Measurements from ENCODE around the gene KLHDC4.

KLHDC4 gene

DNA sequence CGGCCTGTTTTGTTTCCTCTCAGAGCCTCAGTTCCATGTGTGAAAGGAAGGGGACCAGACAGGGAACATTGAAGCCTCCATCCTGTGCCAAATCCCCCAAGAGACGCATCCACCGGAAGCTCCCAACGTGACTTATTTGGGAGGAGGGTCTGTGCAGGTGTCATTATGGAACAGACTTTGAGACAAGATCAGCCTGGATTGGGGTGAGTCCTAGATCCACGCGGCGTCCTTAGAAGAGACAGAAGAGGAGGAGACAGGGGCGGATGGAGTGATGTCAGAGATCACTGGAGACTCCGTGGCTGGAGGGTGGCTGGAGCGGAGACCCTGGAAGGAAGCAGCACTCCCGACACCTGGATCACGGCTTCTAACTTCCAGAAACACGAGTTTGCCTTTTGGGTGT is 80.0 kb downstream of the KLHDC4 start:
- Histone ChIP-seq H3K9me3 (no peaks in the 10 kb centered on the region), H3K36me3 (no peaks in the 10 kb centered on the region), H3K4me1 (no peaks in the 10 kb centered on the region), H3K27me3 (peaks cover 0 to 84% of the 10 kb centered on the region in 2 donors), H3K4me3 (no peak overlapping the region), H3K27ac (no peak overlapping the region)
- no peak for DNase-seq
- intact Hi-C loops (cut with DNase I; ENCODE audit: low total_unique reads): no loop called here
- TF ChIP-seq, protein P1, sequence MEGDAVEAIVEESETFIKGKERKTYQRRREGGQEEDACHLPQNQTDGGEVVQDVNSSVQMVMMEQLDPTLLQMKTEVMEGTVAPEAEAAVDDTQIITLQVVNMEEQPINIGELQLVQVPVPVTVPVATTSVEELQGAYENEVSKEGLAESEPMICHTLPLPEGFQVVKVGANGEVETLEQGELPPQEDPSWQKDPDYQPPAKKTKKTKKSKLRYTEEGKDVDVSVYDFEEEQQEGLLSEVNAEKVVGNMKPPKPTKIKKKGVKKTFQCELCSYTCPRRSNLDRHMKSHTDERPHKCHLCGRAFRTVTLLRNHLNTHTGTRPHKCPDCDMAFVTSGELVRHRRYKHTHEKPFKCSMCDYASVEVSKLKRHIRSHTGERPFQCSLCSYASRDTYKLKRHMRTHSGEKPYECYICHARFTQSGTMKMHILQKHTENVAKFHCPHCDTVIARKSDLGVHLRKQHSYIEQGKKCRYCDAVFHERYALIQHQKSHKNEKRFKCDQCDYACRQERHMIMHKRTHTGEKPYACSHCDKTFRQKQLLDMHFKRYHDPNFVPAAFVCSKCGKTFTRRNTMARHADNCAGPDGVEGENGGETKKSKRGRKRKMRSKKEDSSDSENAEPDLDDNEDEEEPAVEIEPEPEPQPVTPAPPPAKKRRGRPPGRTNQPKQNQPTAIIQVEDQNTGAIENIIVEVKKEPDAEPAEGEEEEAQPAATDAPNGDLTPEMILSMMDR (IDR thresholded peaks at IDR 0.05): no peak

DNA sequence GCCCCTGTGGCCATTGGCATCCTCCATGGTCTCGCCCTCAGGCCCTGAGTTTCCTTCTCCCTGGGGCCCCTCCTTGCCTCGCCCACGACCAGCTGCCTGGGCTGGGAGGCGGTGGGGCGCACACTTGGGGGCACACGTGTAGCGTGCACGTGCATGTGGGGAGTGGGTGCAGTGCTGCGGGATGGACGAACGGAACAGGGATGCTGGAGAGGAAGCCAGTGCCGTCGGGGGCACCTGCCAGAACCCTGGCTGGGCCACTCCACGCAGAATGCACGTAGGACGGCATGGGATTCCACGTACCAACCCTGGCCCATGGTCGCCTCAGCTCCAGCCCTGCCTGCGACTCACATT is 80.4 kb downstream of the KLHDC4 start:
- Histone ChIP-seq H3K27me3 (peaks cover 0 to 84% of the 10 kb centered on the region in 2 donors), H3K9me3 (no peaks in the 10 kb centered on the region), H3K4me1 (no peaks in the 10 kb centered on the region), H3K36me3 (no peaks in the 10 kb centered on the region), H3K27ac (no peak overlapping the region), H3K4me3 (no peak overlapping the region)
- TF ChIP-seq, protein P1 (IDR thresholded peaks at IDR 0.05): no peak
- no peak for DNase-seq
- intact Hi-C loops (cut with DNase I; ENCODE audit: low total_unique reads): no loop called here

DNA sequence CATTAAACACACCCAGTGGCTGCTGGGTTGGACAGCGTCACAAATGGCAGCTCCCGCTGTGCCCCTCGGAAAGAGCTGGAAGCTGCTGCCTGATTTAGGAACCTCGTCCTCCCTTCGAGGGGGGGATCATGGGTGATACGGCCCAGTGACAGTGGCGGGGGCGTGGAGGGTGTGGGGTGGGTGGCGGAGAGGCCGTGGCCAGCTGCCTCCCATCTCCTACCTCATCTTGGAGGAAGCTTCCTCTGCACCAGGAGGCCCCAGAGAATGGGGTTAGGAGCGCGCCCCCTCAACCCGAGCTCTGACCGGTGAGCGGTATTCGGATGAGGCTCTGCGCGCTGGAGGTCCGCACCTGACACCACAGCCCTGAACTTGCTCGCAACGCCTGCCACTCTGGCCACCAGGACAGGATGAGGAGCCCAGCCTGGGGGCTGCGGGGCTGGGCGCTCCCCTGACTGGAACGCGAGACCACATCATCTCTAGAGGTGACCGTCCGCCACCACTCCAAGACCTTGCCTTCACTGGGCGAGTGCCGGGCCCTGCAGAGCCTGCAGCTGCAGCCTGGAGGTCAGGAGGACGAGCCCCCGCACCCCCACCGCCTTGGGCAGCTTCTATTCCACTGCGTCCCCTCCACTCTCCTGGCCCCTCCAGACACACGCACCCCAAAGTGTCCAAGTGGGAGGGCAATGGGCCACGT is 80.9 kb downstream of the KLHDC4 start:
- H3K27ac ChIP-seq: no peak overlapping the region
- no peaks in the 10 kb centered on the region for H3K36me3 ChIP-seq
- H3K4me1 ChIP-seq: no peaks in the 10 kb centered on the region
- TF ChIP-seq, protein P1 (IDR thresholded peaks at IDR 0.05): no peak
- no peak overlapping the region for H3K4me3 ChIP-seq
- peaks cover 0 to 84% of the 10 kb centered on the region in 2 donors for H3K27me3 ChIP-seq
- intact Hi-C loops (cut with DNase I; ENCODE audit: low total_unique reads): no loop called here
- no peaks in the 10 kb centered on the region for H3K9me3 ChIP-seq
- no peak for DNase-seq

DNA sequence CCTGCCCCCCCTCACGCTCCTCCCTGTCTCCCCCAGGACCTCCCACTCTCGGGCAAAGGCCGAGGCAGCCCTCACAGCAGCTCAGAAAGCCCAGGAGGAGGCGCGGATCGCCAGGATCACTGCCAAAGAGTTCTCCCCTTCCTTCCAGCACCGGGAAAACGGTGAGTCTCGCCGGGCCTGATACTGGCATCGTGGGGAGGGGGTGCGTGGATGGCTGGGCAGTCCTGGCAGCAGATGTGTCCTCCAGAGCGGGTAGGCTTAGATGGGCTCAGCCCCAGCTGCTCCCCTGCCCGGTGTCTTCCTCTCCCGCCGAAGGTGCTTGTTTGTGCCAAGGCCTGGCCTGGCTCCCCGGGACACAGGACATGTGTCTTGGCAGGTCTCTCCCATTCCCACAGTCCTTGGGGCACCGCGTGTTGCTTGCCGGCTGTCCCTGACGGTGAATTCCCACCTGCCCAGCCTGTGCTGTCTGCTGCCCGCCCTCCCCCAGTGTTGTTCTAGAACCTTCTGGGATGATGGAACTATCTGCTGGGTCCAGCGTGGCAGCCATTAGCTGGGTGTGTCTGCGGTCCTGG is 81.6 kb downstream of the KLHDC4 start:
- H3K4me3 ChIP-seq: no peak overlapping the region
- intact Hi-C loops (cut with DNase I; ENCODE audit: low total_unique reads): no loop called here
- no peak overlapping the region for H3K27ac ChIP-seq
- TF ChIP-seq, protein P1 (IDR thresholded peaks at IDR 0.05): no peak
- no peak for DNase-seq
- no peaks in the 10 kb centered on the region for H3K36me3 ChIP-seq
- H3K4me1 ChIP-seq: no peaks in the 10 kb centered on the region
- no peaks in the 10 kb centered on the region for H3K9me3 ChIP-seq
- H3K27me3 ChIP-seq: peaks cover 0 to 82% of the 10 kb centered on the region in 2 donors

DNA sequence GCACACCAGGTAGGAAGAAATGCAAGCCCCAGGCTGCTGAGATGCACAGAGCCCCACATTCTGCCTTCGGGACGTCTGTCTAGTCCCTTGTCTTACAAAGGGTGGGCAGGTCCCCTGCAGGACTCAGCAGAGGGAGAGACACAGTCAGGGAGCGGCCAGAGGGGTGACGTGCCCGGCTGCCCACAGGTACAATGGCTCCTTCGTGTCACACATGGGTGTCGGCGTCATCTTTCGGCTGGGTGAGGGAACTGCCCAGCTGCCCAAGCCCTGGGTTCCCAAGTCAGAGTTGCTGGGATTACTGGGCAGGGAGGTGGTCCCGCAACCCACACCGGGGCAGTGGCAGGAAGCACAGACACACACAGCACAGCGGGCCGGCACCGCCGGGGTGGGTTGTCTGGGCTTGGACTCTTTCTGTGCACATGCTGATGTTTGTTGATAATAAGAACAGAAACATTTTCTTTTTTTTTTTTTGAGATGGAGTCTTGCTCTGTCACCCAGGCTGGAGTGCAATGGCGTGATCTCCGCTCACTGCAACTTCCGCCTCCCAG is 82.9 kb downstream of the KLHDC4 start:
- DNase-seq: no peak
- Histone ChIP-seq H3K4me3 (no peak overlapping the region), H3K9me3 (no peaks in the 10 kb centered on the region), H3K4me1 (no peaks in the 10 kb centered on the region), H3K36me3 (no peaks in the 10 kb centered on the region), H3K27me3 (peaks cover 0 to 81% of the 10 kb centered on the region in 2 donors), H3K27ac (no peak overlapping the region)
- intact Hi-C loops (cut with DNase I; ENCODE audit: low total_unique reads): no loop called here
- TF ChIP-seq, protein P1 (IDR thresholded peaks at IDR 0.05): no peak
